Endothelial cell of hepatic sinusoid (primary cell): ENCODE data around the gene LMX1B.

Experiments
- in situ Hi-C: cut with HindIII; loops from 2 replicates; pipeline ENCODE4 v1.10.0; 2017; ENCODE audit warnings: low sequenced_read_pairs

Gene LMX1B

DNA sequence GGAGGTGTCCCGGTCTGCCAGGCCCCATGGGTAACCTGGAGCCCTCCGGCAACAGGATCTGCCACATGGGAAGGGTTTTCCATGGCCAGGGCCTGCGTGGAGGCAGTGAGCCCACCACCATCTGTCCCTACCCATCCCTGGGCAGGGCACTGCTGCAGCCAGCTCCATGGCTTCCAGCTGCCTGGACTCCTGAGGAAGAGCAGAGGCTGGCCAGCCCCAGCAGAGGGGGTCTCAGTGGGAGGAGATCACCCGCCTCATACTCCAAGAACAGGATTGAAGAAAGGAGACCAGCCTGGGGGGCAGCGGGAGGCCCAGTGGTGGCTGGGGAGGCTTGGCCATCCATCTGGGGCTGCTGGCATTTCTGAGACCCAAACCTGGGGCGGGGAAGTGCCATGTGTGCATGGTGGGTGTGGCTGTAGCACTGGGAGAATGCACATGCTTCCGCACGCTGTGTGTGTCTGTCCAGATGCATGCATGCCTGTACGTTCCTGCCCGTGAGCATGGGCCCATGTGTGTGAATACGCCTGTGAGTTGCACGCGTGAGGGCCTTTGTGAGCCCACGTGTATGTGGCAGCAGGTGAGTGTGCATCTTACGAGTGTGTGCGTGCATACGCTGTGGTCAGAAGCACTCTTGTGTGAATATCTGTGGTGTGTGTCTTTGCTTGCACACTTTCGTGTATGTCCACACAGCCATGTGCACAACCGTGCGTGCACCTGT, 78.5 kb downstream of the LMX1B start:
- in situ Hi-C loops = no loop called here

DNA sequence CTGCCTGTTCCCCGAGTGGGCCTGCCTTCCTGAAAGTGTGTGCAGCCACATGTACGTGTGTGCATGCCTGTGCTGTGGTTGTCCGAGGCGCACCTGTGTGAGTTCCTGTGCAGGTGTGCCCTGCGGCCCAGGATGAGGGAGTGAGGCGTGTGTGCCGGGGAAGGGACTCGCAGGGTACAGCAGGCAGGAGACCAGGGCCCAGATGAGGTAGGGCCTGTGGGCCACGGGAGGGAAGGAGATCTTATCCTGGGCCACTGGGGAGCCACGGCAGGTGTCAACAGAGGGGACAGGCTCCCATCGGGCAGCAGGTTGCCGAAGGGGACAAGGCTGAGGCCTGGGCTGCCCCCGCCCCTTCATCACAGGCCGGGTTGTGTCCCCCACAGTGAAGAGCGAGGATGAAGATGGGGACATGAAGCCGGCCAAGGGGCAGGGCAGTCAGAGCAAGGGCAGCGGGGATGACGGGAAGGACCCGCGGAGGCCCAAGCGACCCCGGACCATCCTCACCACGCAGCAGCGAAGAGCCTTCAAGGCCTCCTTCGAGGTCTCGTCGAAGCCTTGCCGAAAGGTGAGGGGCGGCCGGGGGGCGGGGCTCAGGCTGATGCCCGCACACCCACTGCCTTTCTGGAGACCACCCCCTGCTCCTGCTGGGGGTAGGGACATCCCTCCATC, 79.2 kb downstream of the LMX1B start:
- in situ Hi-C loops = no loop called here

- in situ Hi-C loops = no loop called here
These were observed 79.8 kb downstream of the LMX1B start for GRCh38 chr9:126693428-126693944.

GRCh38 chr9:126694206-126695081, 80.7 kb downstream of the LMX1B start:
- in situ Hi-C loops = loop anchor here (5.0 kb wide), 1 partner anchor 93 kb away; no protein-coding TSS in a partner anchor

DNA sequence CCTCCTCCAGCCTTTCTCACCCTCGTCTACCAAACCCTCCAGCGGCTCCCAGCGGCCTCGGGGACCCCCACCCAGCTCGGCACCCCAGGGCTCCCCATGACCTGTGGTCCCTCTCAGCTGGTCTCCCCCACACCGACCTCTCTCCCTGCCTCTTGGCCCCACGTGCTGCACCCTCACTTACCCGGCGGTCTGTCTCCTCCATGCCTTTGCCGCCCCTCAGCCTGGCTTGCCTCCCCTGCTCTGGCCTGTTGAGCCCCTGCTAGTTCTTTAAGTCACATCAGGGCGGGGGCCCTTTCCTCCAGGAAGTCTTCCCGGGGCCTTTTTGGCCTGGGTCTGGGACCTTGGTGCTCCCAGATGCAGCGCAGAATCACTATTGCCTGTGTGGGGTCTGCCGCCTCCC, 81.5 kb downstream of the LMX1B start:
- in situ Hi-C loops = loop anchor here (5.0 kb wide), 1 partner anchor 92 kb away; no protein-coding TSS in a partner anchor

DNA sequence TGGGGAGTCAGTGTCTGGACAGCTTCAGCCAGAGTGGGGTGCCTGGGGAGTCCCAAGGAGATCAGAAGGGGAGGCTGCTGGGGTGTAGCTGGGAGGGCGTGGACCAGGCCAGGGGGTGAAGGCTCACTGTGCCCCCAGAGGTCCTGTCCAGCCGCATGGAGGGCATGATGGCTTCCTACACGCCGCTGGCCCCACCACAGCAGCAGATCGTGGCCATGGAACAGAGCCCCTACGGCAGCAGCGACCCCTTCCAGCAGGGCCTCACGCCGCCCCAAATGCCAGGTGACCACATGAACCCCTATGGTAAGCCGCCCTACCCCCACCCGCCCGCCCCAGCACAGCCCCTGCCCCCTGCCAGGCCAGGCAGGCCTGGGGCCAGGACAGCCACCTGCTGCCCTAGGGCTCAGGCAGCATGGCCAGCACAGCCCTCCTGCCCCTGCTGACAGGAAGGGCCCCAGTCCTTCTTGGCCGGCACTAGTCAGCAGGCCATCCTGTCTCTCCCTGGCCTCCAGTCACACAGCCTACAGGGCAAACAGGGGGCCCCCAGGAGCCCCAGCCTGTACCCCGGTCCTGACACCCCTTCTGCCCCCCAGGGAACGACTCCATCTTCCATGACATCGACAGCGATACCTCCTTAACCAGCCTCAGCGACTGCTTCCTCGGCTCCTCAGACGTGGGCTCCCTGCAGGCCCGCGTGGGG, 82.1 kb downstream of the LMX1B start:
- in situ Hi-C loops = loop anchor here (5.0 kb wide), 1 partner anchor 91 kb away; no protein-coding TSS in a partner anchor

DNA sequence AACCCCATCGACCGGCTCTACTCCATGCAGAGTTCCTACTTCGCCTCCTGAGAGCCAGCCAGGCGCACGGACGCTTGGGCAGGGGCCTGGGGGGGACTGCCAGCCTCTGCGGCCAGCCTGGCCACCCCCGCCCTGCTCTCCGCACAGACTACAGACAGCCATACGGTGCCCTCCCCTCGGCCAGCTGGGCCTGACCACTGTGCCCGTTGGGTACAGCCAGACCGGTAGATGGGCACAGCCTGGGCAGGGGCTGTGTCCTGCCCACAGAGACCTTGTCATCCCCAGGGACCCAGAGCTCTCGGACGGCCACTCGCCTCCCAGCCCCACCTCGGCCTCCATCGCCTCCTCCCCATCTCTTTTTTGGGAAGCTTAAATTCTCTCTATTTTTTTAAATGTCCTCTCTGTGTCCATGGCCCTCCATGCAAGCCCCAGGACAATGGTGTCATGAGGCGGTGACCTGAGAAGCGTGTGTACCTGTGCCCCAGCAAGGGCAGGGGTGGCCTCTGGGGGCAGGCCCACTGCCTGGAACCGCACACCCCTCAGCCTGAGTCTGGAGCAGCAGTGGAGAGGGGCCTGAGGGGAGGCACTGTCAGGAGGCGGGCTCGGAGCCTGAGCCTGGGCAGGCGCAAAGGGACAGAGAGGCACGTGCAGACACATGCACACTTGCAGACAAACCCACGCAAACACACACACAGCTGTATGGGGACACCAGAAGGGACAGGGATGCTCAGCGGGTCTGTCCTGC, 82.8 kb downstream of the LMX1B start:
- in situ Hi-C loops = loop anchor here (5.0 kb wide), 1 partner anchor 91 kb away; no protein-coding TSS in a partner anchor

DNA sequence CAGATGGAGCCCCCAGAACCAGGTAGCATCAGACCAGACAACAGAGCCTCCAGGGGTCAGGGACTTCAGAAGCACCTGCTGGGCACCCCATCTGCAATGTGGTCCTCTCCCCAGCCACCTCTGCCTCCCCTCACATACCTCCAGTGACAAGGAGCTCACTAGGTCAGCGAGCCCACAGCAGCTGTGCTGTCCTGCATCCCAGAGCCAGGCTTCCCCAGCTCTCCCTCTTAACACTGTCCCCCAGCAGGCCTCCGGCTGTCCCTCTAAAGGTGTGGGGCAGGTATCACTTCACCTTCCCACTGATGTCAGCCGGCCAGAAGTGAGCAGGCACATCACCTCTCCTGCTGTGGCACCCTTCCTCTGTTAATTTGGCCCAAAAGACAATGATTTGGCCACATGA, 83.6 kb downstream of the LMX1B start:
- in situ Hi-C loops = loop anchor here (5.0 kb wide), 1 partner anchor 90 kb away; no protein-coding TSS in a partner anchor

- in situ Hi-C loops = loop anchor here (5.0 kb wide), 1 partner anchor 89 kb away; no protein-coding TSS in a partner anchor
These were observed 84.5 kb downstream of the LMX1B start for GRCh38 chr9:126698251-126698650.

DNA sequence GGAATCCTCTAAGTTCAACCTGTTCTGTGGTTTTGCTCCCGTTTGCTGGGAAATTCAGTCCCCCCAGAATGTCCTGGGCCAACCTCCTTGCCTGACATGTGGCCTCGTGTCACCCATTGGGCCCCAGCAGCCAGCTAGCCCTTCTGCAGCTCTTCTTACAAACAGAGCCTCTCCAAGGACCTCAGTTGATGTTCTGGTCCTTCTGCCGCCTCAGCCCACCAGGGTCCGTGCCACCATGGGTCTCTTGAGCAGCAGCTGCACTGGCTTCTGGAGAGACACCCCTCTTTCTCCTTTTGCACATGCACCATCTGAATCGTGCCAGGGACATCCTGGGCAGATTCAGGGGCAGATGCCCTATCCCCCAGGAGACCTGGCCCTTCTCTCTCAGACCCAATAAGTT, 85.0 kb downstream of the LMX1B start:
- in situ Hi-C loops = loop anchor here (5.0 kb wide), 1 partner anchor 89 kb away; no protein-coding TSS in a partner anchor

DNA sequence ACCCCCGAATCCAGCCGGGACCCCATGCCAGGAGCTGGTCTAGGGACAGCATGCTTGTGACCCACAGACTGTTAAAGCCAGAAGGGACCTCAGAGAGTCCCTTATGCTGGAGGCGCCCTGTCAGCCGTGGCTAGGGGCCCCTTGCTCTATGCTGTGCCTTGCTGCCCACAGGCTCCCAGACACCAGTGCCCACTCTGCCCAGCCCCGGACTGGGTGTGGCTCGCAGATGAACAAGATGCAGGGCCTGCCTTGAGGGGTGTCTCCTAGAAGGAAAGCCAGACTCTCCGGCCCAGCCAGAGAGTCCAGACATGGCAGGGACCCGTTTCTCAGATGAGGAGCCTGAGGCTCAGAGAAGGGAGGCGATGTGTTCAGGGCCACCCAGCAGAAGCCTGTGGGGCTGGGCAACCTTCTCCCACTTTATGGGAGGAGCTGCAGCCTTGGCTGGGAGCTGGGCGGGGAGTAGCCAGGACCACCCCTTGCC, 85.7 kb downstream of the LMX1B start:
- in situ Hi-C loops = loop anchor here (5.0 kb wide), 1 partner anchor 88 kb away; no protein-coding TSS in a partner anchor

GRCh38 chr9:126700296-126700695, 86.6 kb downstream of the LMX1B start:
- in situ Hi-C loops = no loop called here

- in situ Hi-C loops = no loop called here
These were observed 87.4 kb downstream of the LMX1B start for GRCh38 chr9:126700903-126701812.

DNA sequence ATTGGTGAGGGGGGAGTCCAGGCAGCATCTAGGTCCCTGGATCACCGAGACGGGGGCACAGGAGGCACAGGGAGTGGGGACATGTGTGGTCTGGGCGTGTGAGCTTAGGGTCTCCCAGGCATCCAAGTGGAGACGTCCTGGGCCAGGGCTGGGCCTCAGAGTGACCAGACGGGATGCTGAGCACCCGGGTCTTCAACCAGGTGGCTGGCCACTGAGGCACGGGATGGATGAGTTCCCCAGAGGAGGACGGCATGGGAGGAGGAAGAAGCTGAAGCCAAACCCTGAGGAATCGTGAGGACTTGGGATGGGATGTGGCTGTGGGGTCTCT, 88.0 kb downstream of the LMX1B start:
- in situ Hi-C loops = no loop called here

DNA sequence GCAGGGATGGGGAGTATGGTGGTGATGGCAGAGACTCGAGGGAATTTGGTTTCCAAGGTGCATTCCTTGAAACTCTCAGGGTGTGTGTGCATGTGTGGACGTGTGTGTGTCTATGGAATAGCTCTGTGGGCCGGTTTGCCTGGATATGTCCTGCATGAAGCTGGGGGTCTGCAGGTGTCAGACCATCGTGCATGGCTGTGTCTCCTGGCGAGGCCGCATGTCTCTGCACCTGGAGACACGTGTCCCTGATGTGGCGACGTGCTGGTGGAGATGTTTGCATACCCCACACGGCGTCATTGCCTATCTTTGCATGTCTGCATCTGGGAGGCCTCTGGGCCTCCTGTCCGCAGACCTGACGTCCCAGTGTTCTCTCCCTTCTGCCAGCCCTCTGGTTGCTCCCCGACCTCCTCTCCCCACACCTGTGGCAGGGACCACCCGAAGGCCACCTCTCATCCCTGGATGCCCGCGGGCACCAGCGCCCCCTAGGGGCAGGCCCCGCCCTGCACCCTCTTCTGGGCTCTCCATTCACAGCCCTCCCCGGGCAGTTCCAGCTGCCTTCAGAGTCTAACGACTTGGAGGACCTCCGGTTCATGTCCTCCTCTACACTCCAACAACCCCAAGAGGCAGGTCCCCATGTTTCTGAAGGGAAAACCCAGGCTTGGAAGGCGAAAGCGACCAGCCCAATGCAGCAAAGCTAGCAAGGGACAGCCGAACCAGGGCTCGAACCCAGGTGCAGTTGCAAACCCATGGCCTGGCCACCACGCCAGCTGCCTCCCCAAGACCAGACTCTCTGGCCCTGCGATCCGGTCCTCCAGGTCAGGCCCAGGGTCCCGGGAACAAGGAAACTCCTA, 88.6 kb downstream of the LMX1B start:
- in situ Hi-C loops = no loop called here

GRCh38 chr9:126703002-126703865, 89.5 kb downstream of the LMX1B start:
- in situ Hi-C loops = no loop called here

GRCh38 chr9:126703866-126704156, 90.1 kb downstream of the LMX1B start:
- in situ Hi-C loops = no loop called here
